22Rv1 (cell line): ENCODE data around the gene WWP2.
"Not testable (repeated sequence)": the region's sequence is repeated elsewhere in the genome, so short reads cannot be mapped to it uniquely, and the experiment has no call there.

Experiments used
- H3K27ac ChIP-seq: fragments of 450-650 bp; 2 replicates; pipeline ENCODE4 v1.5.1; 2017
- CTCF ChIP-seq: fragments of 450-650 bp; IDR thresholded peaks from 2 replicates; pipeline ENCODE4 v1.5.1; 2017; ENCODE audit warnings: mild to moderate bottlenecking
- ZFX ChIP-seq: fragments of 450-650 bp; IDR thresholded peaks from 2 replicates; pipeline ENCODE4 v1.6.1; 2017; ENCODE audit warnings: antibody characterized with exemption, borderline replicate concordance

WWP2 gene

GRCh38 chr16:69781118-69781517 lies 19.0 kb downstream of the WWP2 start:
- no peak overlapping the region for H3K27ac ChIP-seq
- TF ChIP-seq CTCF (no peak), ZFX (no peak)

- TF ChIP-seq ZFX (no peak), CTCF (no peak)
- H3K27ac ChIP-seq, result no peak overlapping the region
Observed at GRCh38 chr16:69784586-69784985, 22.5 kb downstream of the WWP2 start.

GRCh38 chr16:69787883-69788282 lies 25.8 kb downstream of the WWP2 start:
- TF ChIP-seq CTCF (no peak), ZFX (no peak)
- H3K27ac ChIP-seq, result no peak overlapping the region

GRCh38 chr16:69791391-69791847 lies 29.3 kb downstream of the WWP2 start:
- not testable (repeated sequence) for H3K27ac ChIP-seq

GRCh38 chr16:69793526-69793925 lies 31.4 kb downstream of the WWP2 start:
- TF ChIP-seq CTCF (no peak), ZFX (no peak)
- H3K27ac ChIP-seq, result no peak overlapping the region

GRCh38 chr16:69794486-69794885 lies 32.4 kb downstream of the WWP2 start:
- no peak for TF ChIP-seq CTCF
- no peak overlapping the region for H3K27ac ChIP-seq

- H3K27ac ChIP-seq, result no peak overlapping the region
- TF ChIP-seq ZFX, result no peak
- peak; percentile 88 for TF ChIP-seq CTCF
Observed at GRCh38 chr16:69796285-69797118, 34.4 kb downstream of the WWP2 start.

GRCh38 chr16:69798466-69798865 lies 36.3 kb downstream of the WWP2 start:
- TF ChIP-seq ZFX, result no peak
- peak; percentile 18 for TF ChIP-seq CTCF
- H3K27ac ChIP-seq, result no peak overlapping the region
